Smooth muscle cell (in vitro differentiated cells): ENCODE measurements around the gene MEI1. TPM values are rescaled to one million over a fixed set of nuclear protein-coding genes. Genes with fewer than 3 reads are reported as not detected.

Experiments used
- DNase-seq: peaks from one replicate; lab custom pipeline; 2025; ENCODE audit not compliant: unreplicated experiment; lab: John Stamatoyannopoulos, UW
- H2AFZ ChIP-seq: fragments of 200-600 bp; sonication (generic); 2 replicates; pipeline ENCODE4 v1.6.0; 2016; ENCODE audit warnings: antibody characterized with exemption, low read depth, mild to moderate bottlenecking
- H3F3A ChIP-seq: fragments of 200-600 bp; sonication (generic); 2 replicates; pipeline ENCODE4 v1.6.0; 2017; ENCODE audit warnings: antibody characterized with exemption, low read depth
- H3K27ac ChIP-seq: fragments of 200-600 bp; sonication (generic); 2 replicates; pipeline ENCODE4 v1.5.1; 2016; ENCODE audit warnings: low read depth, mild to moderate bottlenecking
- H3K27me3 ChIP-seq: fragments of 200-600 bp; sonication (generic); 2 replicates; pipeline ENCODE4 v1.6.1; 2016; ENCODE audit warnings: low read depth, mild to moderate bottlenecking
- H3K36me3 ChIP-seq: fragments of 200-600 bp; sonication (generic); 2 replicates; pipeline ENCODE4 v1.5.1; 2016; ENCODE audit warnings: low read depth
- H3K4me1 ChIP-seq: fragments of 200-600 bp; sonication (generic); 2 replicates; pipeline ENCODE4 v1.5.1; 2016; ENCODE audit warnings: low read depth
- H3K4me2 ChIP-seq: fragments of 200-600 bp; sonication (generic); 2 replicates; pipeline ENCODE4 v1.6.0; 2016; ENCODE audit warnings: mild to moderate bottlenecking
- H3K4me3 ChIP-seq: fragments of 200-600 bp; sonication (generic); 2 replicates; pipeline ENCODE4 v1.5.1; 2016; ENCODE audit warnings: mild to moderate bottlenecking
- H3K79me2 ChIP-seq: fragments of 200-600 bp; sonication (generic); 2 replicates; pipeline ENCODE4 v1.6.0; 2016; ENCODE audit warnings: low read depth, mild to moderate bottlenecking
- H3K9ac ChIP-seq: fragments of 200-600 bp; sonication (generic); 2 replicates; pipeline ENCODE4 v1.6.0; 2016; ENCODE audit warnings: low read depth
- H3K9me3 ChIP-seq: fragments of 200-600 bp; sonication (generic); replicated peaks from 2 replicates; pipeline ENCODE4 v1.5.1; 2016; ENCODE audit warnings: low read depth
- H4K20me1 ChIP-seq: fragments of 200-600 bp; sonication (generic); 2 replicates; pipeline ENCODE4 v1.6.0; 2016; ENCODE audit warnings: low read depth
- CTCF ChIP-seq: fragments of 200-600 bp; sonication (generic); IDR thresholded peaks from 2 replicates; pipeline ENCODE4 v1.5.1; 2017; ENCODE audit warnings: borderline replicate concordance, mild to moderate bottlenecking, antibody characterized with exemption; ENCODE audit not compliant: insufficient read depth, poor library complexity, severe bottlenecking
- WGBS: methylation state at CpG from one replicate; pipeline ENCODE4 v1.1.7; 2016; ENCODE audit warnings: low lambda C conversion rate; 5-methylcytosine and 5-hydroxymethylcytosine counted together
- polyA plus RNA-seq: library from polyadenylated mRNA; unstranded; fragments of >200 nt; fragmentation: Nextera tagmentation; extraction: Ambion mirVana; gene quantifications from 2 replicates; pipeline ENCODE4 v1.2.1, GENCODE V29; 2016
- total RNA-seq: library from RNA; depleted of rRNA; stranded (reverse); fragments of >200 nt; gene quantifications from 2 replicates; pipeline ENCODE4 v1.2.3, GENCODE V29; 2014

MEI1 gene
- total and polyA plus RNA-seq, 2 experiments from 2014 or later = 0.18 to 3.2 TPM

DNA sequence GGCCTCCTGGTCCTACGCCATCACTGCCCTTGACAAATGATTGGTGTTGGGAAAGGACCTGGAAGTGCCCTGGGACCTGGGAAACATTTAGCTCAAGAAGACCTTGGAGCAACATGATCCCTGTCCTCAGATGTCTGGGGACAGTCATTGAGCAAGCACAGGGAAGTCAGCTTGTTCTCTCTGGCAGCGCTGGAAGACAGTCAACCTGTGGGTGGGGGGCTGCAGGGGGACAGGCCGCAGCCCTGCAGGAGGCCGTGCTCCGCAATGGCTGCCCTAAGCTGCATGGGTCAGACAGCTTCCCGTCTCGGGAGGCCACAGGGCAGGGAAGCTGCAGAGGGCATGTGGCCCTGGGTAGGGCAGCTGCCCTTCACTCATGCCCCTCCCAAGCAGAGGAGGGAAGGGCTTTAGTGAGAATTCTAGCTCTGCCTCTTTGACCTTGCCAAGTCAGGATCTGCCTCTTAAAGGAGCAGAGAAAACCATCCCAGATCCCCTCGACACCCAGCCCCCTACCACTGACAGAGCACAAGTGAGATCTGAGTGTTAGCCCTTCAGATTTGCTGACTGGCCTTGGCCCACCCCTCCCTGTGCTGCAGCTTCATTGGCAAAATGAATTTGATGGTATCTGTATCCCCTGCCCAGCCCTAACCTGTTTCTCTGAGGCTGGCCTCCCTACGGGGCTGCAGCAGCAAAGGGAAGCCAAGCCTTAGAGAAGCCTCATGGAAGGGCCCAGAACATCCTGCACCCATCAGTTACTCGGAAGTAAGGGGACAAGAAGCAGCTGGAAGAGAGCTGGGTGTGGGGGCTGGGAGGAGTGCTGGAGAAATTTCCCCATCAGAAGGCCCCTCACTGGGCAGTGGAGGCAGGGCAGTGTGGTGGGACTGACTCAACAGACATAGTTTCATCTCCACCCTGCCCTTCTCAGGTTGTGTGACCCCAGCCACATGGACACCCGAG, 127.4 kb downstream of the MEI1 start:
- H3K4me1 ChIP-seq = peaks cover 22% of the 10 kb centered on the region
- no peaks in the 10 kb centered on the region for H3K36me3 ChIP-seq
- WGBS = 64% methylated on average over 11 of the region's 11 CpGs
- H3F3A ChIP-seq = no peaks in the 10 kb centered on the region
- H3K9me3 ChIP-seq = no peaks in the 10 kb centered on the region
- no peaks in the 10 kb centered on the region for H4K20me1 ChIP-seq
- H3K4me2 ChIP-seq = peak overlapping the region; percentile 63
- no peak for TF ChIP-seq CTCF
- no peak overlapping the region for H3K9ac ChIP-seq
- DNase-seq = no peak
- no peaks in the 10 kb centered on the region for H3K79me2 ChIP-seq
- H3K27ac ChIP-seq = peak overlapping the region; percentile 81
- H2AFZ ChIP-seq = no peak overlapping the region
- no peaks in the 10 kb centered on the region for H3K27me3 ChIP-seq
- H3K4me3 ChIP-seq = no peak overlapping the region

- no peak for DNase-seq
- Histone ChIP-seq H3K9me3 (no peaks in the 10 kb centered on the region), H3K79me2 (no peaks in the 10 kb centered on the region), H2AFZ (no peak overlapping the region), H3K27me3 (no peaks in the 10 kb centered on the region), H3K36me3 (no peaks in the 10 kb centered on the region), H4K20me1 (no peaks in the 10 kb centered on the region), H3K4me3 (no peak overlapping the region), H3K4me2 (no peak overlapping the region), H3K27ac (peak overlapping the region; percentile 21), H3K4me1 (peaks cover 27% of the 10 kb centered on the region), H3F3A (no peaks in the 10 kb centered on the region), H3K9ac (no peak overlapping the region)
- no peak for TF ChIP-seq CTCF
- 59% methylated on average over 6 of the region's 6 CpGs for whole genome bisulfite sequencing
Observed at GRCh38 chr22:41827671-41828070, 128.4 kb downstream of the MEI1 start.

DNA sequence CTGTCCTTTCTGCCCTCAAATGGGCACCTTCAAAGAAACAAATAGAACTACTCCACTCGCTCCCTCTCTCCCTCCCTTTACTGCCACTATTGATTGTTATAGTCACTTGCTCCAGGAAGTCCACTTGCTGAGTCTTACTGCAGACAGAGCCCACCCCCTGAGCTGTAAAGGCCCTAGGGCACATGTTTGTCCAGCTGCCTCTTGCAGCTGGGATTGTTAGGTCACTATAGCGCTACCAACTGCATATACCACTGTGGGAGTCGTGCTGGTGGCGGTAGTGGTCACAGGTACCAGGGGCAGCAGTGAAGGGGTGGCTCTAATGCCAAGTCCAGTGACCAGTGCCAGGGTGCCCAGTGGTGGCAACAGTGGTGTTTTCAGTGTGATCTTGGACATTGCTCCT, 129.2 kb downstream of the MEI1 start:
- no peaks in the 10 kb centered on the region for H3F3A ChIP-seq
- H3K9ac ChIP-seq = no peak overlapping the region
- peaks cover 27% of the 10 kb centered on the region for H3K4me1 ChIP-seq
- no peaks in the 10 kb centered on the region for H3K9me3 ChIP-seq
- WGBS = 91% methylated on average over 4 of the region's 4 CpGs
- no peak overlapping the region for H2AFZ ChIP-seq
- no peaks in the 10 kb centered on the region for H3K27me3 ChIP-seq
- peaks cover 6% of the 10 kb centered on the region for H3K79me2 ChIP-seq
- H3K4me3 ChIP-seq = no peak overlapping the region
- no peak overlapping the region for H3K4me2 ChIP-seq
- H3K27ac ChIP-seq = no peak overlapping the region
- no peak for TF ChIP-seq CTCF
- H3K36me3 ChIP-seq = no peaks in the 10 kb centered on the region
- H4K20me1 ChIP-seq = peaks cover under 1% of the 10 kb centered on the region
- DNase-seq = no peak
